Amygdala (tissue), 56 donors: ENCODE data around the gene PCDHA11.
"Not testable (repeated sequence)": the region's sequence is repeated elsewhere in the genome, so short reads cannot be mapped to it uniquely, and the experiment has no call there.

Experiments
- DNase-seq, 56 donors: peaks; one replicate each; lab custom pipeline; 2025; lab: John Stamatoyannopoulos, UW

Gene PCDHA11, protein sequence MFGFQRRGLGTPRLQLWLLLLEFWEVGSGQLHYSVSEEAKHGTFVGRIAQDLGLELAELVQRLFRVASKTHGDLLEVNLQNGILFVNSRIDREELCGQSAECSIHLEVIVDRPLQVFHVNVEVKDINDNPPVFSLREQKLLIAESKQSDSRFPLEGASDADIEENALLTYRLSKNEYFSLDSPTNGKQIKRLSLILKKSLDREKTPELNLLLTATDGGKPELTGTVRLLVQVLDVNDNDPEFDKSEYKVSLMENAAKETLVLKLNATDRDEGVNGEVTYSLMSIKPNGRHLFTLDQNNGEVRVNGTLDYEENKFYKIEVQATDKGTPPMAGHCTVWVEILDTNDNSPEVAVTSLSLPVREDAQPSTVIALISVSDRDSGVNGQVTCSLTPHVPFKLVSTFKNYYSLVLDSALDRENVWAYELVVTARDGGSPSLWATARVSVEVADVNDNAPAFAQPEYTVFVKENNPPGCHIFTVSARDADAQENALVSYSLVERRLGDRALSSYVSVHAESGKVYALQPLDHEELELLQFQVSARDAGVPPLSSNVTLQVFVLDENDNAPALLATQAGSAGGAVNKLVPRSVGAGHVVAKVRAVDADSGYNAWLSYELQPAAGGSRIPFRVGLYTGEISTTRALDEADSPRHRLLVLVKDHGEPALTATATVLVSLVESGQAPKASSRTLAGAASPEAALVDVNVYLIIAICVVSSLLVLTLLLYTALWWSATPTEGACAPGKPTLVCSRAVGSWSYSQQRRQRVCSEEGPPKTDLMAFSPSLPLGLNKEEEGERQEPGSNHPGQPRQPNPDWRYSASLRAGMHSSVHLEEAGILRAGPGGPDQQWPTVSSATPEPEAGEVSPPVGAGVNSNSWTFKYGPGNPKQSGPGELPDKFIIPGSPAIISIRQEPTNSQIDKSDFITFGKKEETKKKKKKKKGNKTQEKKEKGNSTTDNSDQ

GRCh38 chr5:140868721-140869554 lies at the start of gene PCDHA11:
PCDHA11 (plus strand) TSS chr5:140868957; CDS start chr5:140869104, 147 bp downstream.
- DNase-seq = peak in 2 of 56 donors; percentile 17 to 44

DNA sequence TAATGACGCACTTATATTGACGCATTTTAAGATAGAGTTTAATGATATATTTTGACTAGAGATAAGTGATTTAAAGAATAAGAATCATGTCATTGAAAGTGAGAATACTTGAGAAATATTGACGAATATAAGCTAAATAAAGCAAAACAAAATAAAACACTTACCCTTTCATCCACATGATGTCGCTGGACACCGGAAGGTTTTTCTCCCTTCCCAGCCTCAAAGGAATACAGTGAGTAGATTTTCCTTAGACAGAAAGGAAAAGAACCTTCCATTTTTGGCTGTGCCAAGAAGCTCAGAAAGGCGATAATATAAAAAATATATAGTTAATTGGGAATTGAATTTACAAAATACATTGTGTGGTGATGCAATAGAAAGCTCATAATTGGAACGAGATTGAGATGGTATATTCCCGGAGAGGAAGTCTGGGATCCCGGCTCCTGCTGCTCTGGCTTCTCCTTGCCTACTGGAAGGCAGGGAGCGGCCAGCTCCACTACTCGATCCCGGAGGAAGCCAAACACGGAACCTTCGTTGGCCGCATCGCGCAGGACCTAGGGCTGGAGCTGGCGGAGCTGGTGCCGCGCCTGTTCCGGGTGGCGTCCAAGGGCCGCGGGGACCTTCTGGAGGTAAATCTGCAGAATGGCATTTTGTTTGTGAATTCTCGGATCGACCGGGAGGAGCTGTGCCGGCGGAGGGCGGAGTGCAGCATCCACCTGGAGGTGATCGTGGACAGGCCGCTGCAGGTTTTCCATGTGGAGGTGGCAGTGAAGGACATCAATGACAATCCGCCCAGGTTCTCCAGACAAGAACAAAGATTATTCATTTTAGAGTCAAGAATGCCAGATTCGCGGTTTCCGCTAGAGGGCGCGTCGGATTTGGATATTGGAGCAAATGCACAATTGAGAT lies 47.1 kb upstream of the PCDHA11 start, which contains the start of gene PCDHA5:
Gene PCDHA5 (plus strand): TSS at position 239 of the 906 bp plus-strand sequence.
- DNase-seq = peak in 6 of 56 donors; percentile 13 to 50 (median 36)

DNA sequence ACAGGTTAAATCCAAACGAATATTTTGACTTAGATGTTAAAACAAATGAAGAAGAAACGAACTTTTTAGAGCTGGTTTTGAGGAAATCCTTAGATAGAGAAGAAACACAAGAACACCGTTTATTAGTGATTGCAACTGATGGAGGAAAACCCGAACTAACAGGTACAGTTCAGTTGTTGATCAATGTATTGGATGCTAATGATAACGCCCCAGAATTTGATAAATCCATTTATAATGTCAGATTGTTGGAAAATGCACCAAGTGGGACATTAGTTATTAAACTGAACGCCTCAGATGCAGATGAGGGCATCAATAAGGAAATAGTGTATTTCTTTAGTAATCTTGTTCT lies 46.5 kb upstream of the PCDHA11 start:
- no peak for DNase-seq

DNA sequence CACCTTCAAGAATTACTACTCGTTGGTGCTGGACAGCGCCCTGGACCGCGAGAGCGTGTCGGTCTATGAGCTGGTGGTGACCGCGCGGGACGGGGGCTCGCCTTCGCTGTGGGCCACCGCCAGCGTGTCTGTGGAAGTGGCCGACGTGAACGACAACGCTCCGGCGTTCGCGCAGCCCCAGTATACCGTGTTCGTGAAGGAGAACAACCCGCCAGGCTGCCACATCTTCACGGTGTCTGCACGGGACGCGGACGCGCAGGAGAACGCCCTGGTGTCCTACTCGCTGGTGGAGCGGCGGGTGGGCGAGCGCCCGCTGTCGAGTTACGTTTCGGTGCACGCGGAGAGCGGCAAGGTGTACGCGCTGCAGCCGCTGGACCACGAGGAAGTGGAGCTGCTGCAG lies 45.8 kb upstream of the PCDHA11 start:
- DNase-seq = not testable (repeated sequence)

DNA sequence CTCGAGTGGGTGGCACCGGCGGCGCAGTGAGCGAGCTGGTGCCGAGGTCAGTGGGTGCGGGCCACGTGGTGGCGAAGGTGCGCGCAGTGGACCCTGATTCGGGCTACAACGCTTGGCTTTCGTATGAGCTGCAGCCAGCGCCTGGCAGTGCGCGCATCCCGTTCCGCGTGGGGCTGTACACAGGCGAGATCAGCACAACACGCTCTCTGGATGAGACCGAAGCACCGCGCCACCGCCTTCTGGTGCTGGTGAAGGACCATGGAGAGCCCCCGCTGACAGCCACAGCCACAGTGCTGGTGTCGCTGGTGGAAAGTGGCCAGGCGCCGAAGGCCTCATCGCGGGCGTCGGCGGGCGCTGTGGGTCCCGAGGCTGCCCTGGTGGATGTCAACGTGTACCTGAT lies 45.3 kb upstream of the PCDHA11 start:
- DNase-seq = no peak

GRCh38 chr5:140827704-140828361 lies 40.9 kb upstream of the PCDHA11 start, which contains the start of gene PCDHA6:
PCDHA6 (plus strand) TSS chr5:140827960; CDS start chr5:140828092, 132 bp downstream.
- DNase-seq = no peak

GRCh38 chr5:140828362-140828737 lies 40.4 kb upstream of the PCDHA11 start:
- no peak for DNase-seq

DNA sequence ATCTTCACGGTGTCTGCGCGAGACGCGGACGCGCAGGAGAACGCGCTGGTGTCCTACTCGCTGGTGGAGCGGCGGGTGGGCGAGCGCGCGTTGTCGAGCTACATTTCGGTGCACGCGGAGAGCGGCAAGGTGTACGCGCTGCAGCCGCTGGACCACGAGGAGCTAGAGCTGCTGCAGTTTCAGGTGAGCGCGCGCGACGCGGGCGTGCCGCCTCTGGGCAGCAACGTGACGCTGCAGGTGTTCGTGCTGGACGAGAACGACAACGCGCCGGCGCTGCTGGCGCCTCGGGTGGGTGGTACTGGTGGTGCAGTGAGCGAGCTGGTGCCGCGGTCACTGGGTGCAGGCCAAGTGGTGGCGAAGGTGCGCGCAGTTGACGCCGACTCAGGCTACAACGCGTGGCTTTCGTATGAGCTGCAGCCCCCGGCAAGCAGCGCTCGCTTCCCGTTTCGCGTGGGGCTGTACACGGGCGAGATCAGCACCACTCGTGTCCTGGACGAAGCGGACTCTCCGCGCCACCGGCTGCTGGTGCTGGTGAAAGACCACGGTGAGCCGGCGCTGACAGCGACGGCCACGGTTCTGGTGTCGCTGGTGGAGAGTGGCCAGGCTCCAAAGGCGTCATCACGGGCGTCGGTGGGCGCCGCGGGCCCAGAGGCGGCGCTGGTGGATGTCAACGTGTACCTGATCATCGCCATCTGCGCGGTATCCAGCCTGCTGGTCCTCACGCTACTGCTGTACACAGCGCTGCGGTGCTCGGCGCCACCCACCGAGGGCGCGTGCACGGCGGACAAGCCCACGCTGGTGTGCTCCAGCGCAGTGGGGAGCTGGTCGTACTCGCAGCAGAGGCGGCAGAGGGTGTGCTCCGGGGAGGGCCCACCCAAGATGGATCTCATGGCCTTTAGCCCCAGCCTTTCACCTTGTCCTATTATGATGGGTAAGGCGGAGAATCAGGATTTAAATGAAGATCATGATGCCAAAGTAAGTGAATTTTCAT lies 39.0 kb upstream of the PCDHA11 start:
- DNase-seq = not testable (repeated sequence)

DNA sequence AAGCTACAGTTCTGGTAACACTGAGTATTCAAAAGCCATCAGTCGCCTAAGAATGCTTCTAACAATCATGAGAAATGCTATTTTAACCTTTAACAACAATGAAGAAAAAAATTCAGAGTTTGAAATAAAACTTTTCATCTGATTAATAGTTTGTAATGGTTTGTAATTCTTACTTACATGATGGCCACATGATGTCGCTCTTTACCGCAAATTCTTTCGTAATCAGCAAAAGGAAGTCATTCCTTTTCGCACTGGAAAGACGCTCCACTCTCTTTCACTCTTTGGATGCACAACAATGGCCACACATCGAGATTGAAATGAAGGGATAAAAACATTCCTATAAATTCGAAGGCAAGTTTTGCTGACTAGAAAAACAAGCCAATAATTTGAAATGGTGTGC lies 34.8 kb upstream of the PCDHA11 start, which contains the start of gene PCDHA7:
Gene PCDHA7 (plus strand): TSS at position 277 of the 400 bp plus-strand sequence. CDS start 115 bp downstream, at position 392.
- DNase-seq = no peak

DNA sequence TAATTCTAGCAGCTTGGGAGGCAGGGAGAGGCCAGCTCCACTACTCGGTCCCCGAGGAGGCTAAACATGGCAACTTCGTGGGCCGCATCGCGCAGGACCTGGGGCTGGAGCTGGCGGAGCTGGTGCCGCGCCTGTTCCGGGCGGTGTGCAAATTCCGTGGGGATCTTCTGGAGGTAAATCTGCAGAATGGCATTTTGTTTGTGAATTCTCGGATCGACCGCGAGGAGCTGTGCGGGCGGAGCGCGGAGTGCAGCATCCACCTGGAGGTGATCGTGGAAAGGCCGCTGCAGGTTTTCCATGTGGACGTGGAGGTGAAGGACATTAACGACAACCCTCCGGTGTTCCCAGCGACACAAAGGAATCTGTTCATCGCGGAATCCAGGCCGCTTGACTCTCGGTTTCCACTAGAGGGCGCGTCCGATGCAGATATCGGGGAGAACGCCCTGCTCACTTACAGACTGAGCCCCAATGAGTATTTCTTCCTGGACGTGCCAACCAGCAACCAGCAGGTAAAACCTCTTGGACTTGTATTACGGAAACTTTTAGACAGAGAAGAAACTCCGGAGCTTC lies 34.2 kb upstream of the PCDHA11 start:
- not testable (repeated sequence) for DNase-seq

DNA sequence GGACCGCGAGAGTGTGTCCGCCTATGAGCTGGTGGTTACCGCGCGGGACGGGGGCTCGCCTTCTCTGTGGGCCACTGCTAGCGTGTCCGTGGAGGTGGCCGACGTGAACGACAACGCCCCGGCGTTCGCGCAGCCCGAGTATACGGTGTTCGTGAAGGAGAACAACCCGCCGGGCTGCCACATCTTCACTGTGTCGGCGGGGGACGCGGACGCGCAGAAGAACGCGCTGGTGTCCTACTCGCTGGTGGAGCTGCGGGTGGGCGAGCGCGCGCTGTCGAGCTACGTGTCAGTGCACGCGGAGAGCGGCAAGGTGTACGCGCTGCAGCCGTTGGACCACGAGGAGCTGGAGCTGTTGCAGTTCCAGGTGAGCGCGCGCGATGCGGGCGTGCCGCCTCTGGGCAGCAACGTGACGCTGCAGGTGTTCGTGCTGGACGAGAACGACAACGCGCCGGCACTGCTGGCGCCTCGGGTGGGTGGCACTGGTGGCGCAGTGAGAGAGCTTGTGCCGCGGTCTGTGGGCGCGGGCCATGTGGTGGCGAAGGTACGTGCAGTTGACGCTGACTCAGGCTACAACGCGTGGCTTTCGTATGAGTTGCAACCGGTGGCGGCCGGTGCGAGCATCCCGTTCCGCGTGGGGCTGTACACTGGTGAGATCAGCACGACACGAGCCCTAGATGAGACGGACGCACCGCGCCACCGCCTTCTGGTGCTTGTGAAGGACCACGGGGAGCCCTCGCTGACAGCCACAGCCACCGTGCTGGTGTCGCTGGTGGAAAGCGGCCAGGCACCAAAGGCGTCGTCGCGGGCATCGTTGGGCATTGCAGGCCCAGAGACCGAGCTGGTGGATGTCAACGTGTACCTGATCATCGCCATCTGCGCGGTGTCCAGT lies 32.9 kb upstream of the PCDHA11 start:
- no peak for DNase-seq

- peak in 3 of 56 donors; percentile 25 to 60 (median 34) for DNase-seq
Measured at GRCh38 chr5:140840978-140841962, 27.5 kb upstream of the PCDHA11 start, which contains the start of gene PCDHA8. PCDHA8 (plus strand) TSS chr5:140841187; CDS start chr5:140841322, 135 bp downstream.

DNA sequence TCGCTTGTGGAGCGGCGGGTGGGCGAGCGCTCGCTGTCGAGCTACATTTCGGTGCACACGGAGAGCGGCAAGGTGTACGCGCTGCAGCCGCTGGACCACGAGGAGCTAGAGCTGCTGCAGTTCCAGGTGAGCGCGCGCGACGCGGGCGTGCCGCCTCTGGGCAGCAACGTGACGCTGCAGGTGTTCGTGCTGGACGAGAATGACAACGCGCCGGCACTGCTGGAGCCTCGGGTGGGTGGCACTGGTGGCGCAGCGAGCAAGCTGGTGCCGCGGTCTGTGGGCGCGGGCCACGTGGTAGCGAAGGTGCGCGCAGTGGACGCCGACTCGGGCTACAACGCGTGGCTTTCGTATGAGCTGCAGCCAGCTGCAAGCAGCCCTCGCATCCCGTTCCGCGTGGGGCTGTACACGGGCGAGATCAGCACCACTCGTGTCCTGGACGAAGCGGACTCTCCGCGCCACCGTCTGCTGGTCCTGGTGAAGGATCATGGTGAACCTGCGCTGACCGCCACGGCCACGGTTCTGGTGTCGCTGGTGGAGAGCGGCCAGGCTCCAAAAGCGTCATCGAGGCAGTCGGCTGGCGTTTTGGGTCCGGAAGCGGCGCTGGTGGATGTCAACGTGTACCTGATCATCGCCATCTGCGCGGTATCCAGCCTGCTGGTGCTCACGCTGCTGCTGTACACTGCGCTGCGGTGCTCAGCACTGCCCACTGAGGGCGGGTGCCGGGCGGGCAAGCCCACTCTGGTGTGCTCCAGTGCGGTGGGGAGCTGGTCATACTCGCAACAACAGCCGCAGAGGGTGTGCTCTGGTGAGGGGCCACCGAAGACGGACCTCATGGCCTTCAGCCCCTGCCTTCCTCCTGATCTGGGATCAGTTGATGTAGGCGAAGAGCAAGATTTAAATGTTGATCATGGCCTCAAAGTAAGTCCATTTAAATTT lies 25.7 kb upstream of the PCDHA11 start:
- DNase-seq = no peak
